ENCODE results near the gene IRF4. TPM values are rescaled to one million over a fixed set of nuclear protein-coding genes. Genes with fewer than 3 reads are reported as not detected.

Gene IRF4
- total and polyA plus RNA-seq, 11 donors, result 0.08 to 4.4 (median 0.30) TPM; not detected in 1

- Histone ChIP-seq H3K4me1 (no peaks in the 10 kb centered on the region), H3K4me3 (no peak overlapping the region), H3K27ac (no peak overlapping the region), H3K9me3 (no peaks in the 10 kb centered on the region), H3K27me3 (no peaks in the 10 kb centered on the region), H3K36me3 (no peaks in the 10 kb centered on the region)
- TF ChIP-seq CTCF (IDR thresholded peaks at IDR 0.05), result no peak
- no peak for TF ChIP-seq POLR2A (IDR thresholded peaks at IDR 0.05)
- DNase-seq, result no peak
- intact Hi-C loops (cut with DNase I), result no loop called here
- no peak for ATAC-seq
- WGBS, 4 donors, result 74 to 81% (median 77%) methylated on average over 9 of the region's 9 CpGs
Measured at GRCh38 chr6:452301-453067, 60.9 kb downstream of the IRF4 start.

GRCh38 chr6:453152-453551, 61.6 kb downstream of the IRF4 start:
- peak in 1 of 5 donors; percentile 51 for DNase-seq
- no peak overlapping the region for H3K27ac ChIP-seq
- peaks cover 0 to 2% (median 0%) of the 10 kb centered on the region in 12 donors for H3K9me3 ChIP-seq
- no peaks in the 10 kb centered on the region for H3K36me3 ChIP-seq
- no peak for TF ChIP-seq POLR2A (IDR thresholded peaks at IDR 0.05)
- no peak for TF ChIP-seq CTCF (IDR thresholded peaks at IDR 0.05)
- no peaks in the 10 kb centered on the region for H3K4me1 ChIP-seq
- H3K4me3 ChIP-seq, result no peak overlapping the region
- WGBS, 4 donors, result 58 to 67% (median 64%) methylated on average over 6 to 13 of the region's 13 CpGs
- no peaks in the 10 kb centered on the region for H3K27me3 ChIP-seq
- intact Hi-C loops (cut with DNase I), result no loop called here
- peak in 1 of 4 donors; percentile 25 for ATAC-seq

GRCh38 chr6:454148-454991, 62.8 kb downstream of the IRF4 start:
- intact Hi-C loops (cut with DNase I), result no loop called here
- ATAC-seq (no peak), DNase-seq (no peak)
- Histone ChIP-seq H3K4me3 (no peak overlapping the region), H3K4me1 (no peaks in the 10 kb centered on the region), H3K27ac (no peak overlapping the region), H3K9me3 (peaks cover 0 to 6% (median 0%) of the 10 kb centered on the region in 12 donors), H3K36me3 (no peaks in the 10 kb centered on the region), H3K27me3 (no peaks in the 10 kb centered on the region)
- 64 to 75% (median 69%) methylated on average over 5 of the region's 5 CpGs for WGBS, 4 donors
- TF ChIP-seq POLR2A (IDR thresholded peaks at IDR 0.05) (no peak), CTCF (IDR thresholded peaks at IDR 0.05) (no peak)

GRCh38 chr6:455006-455585, 63.5 kb downstream of the IRF4 start:
- ATAC-seq (no peak), DNase-seq (no peak)
- Histone ChIP-seq H3K4me1 (no peaks in the 10 kb centered on the region), H3K27ac (no peak overlapping the region), H3K36me3 (no peaks in the 10 kb centered on the region), H3K4me3 (no peak overlapping the region), H3K27me3 (no peaks in the 10 kb centered on the region), H3K9me3 (peaks cover 0 to 6% (median 0%) of the 10 kb centered on the region in 12 donors)
- intact Hi-C loops (cut with DNase I), result no loop called here
- 85 to 91% (median 89%) methylated on average over 11 of the region's 11 CpGs for WGBS, 4 donors
- no peak for TF ChIP-seq POLR2A (IDR thresholded peaks at IDR 0.05)
- no peak for TF ChIP-seq CTCF (IDR thresholded peaks at IDR 0.05)
